Cerebellar cortex (tissue), 1 donor: ENCODE measurements around the gene CSNK1G3.
A peak's percentile ranks its signal among the peaks of the same experiment; 100 is the strongest.
"Not testable (repeated sequence)": the region's sequence is repeated elsewhere in the genome, so short reads cannot be mapped to it uniquely, and the experiment has no call there.

Experiments
- DNase-seq: peaks from one replicate; pipeline ENCODE4 v3.0.0-alpha.2; 2015; ENCODE audit warnings: low spot score

CSNK1G3 gene

DNA sequence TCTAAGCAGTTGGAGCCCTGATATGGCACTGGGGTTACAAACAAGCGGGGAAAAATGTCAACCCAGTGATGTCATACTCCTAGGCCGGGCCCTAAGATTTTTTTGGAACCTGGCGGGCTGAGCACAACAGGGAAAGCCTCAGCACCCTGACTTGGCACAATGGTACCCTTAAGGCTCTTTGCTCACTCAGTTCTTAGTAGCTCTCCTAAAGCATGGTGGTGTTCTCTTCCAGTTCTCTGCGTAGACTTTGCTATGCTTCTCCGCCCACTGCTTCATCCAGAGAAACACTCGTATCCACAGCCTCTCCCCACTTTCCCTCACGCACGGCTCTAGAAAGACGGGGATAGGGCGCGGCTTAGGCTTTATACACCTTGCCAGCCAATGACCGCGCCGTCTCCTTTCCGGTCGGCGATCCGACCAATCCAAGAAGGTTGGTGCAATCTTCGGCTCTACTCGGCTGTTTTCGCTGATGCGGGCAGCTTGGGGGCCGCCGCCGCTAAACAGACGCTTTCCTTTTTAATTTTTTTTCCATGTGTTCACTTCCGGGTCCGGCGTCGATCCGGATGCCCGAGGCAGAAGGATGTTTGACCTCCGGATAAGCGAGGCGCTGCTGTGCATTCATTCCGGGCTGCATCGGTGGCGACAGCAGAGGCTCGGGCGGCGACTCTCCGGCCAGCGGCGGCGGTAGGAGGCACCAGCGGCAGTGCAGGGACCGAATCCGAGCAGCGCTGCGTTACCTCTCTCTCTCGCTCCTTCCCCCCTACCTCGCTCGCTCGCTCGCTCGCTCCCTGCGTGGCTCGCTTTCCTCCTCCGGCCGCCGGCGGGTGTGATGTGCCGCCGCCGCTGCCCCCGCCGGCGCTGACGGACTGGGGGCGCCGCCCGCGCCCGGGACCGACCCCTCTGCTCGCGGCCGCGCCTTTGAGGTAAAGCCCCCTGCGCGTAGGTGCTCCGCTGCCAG is at the start of gene CSNK1G3:
CSNK1G3 (plus strand) TSS at position 530 of the 958 bp plus-strand sequence. CDS start 33,487 bp downstream, outside the sequence.
- DNase-seq, result peak; percentile 98

DNA sequence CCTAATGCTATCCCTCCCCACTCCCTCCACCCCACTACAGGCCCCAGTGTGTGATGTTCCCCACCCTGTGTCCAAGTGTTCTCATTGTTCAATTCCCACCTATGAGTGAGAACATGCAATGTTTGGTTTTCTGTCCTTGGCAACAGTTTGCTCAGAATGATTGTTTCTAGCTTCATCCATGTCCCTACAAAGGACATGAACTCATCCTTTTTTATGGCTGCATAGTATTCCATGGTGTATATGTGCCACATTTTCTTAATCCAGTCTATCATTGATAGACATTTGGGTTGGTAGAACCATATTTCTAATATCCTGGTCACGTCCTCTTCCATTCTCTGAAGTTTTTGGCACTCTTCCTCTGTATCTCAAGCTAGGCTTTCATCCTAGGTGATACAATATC is 45.1 kb upstream of the CSNK1G3 start:
- DNase-seq, result not testable (repeated sequence)

DNA sequence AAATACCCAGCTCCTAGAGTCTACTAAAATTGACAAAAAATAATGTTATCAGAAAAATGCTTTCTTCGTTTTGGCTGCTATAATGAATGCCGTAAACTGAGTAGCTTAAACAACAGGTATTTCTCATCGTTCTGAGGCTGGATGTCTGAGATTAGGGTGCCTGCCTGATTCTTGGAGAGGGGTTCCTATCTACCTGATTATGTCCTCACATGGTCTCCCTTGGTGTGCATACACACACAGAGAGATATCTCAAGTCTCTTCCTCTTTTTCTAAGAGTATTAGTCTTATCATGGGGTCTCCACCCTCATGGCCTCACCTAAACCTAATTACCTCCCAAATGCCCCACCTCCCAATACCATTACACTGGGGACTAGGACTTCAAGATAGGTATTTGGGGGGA is 40.6 kb upstream of the CSNK1G3 start:
- no peak for DNase-seq

DNA sequence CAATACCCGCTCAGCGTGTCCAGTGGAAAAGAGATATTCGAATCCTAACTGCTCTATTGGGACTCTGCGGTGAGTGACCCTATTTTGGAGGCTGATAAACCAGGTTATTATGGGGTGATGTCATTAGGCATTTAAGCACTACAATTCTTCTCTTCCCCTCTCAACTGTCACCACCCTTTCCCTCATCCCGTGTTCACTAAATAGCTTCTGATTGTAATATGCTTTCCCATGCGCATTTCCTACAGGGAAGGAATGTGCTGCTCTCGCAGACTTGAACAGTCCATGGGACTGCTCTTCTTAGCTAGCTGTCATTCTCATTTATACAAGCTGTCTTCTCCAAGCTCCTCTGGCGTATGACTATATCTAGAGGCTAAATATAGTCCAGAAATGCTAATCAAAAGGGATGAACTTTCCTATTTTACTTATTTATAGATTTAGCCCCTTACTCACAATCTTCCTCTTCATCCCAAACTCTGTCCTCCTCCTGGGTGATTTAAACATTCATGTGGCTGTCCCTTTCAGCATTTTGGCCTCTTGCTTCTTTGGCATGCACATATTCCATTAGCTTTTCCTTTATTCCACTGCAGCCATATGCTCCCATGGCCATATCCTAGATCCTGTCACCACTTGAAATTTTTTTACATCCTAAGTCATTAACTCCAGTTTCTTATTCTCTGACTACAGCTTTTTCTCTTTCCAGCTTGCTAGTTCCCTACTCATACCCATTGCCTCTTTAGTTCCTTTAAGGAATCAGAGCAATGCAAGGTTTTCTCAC is 39.6 kb upstream of the CSNK1G3 start:
- DNase-seq, result no peak

DNA sequence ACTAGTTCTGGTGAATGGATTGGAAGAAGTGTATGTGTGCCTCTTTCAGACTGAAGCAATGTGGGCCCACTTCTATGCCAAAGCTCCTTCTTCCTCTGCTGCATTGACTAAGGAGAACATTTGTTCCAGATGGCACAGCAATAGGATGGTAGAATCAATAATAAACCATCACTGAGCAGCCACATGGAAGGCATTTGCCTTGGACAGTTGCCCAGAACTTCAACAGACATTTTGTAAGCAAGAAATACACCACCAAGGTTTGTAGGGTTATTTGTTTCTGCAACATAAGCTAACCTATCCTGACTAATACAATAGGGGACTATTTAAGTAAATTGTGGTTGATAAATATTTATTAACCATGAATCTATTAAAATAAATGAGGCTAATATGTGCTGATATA is 37.7 kb upstream of the CSNK1G3 start:
- peak; percentile 5 for DNase-seq

DNA sequence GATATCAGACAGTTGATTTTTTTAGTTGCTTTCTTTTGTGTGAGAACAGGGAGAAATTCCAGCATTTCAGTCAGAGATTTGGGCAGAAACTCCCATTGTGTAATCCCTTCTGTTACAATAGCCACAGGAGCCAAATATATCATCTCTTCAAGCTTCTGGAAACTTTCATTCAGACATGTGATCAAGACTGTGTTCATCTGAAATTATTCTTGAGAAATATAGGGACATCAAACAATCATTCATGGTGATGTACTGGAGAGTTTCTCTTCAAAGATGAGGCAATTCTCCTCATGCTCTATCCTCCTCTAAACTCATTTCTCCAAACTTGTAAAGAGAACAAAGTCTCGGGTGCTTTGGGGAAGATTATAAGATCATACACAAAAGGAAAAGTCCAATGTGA is 35.2 kb upstream of the CSNK1G3 start:
- no peak for DNase-seq

DNA sequence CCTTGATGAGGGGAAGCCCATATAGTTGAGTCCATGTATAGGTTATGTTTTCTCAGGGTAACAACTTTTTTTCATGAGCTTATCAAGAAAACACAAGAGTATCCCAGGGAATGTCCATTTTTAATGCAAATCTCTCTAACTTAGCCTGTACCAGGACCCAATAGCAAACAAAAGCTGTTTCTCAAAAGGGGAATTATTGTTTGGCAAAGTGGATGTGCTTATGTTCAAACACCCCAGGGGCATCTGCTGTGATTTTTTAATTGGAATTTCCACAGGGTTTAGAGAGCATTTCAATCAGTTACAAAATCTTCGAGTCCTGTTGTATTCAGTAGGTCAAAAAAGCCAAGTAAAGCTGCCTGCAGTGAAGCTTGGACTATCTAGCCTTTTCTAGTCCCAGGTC is 33.4 kb upstream of the CSNK1G3 start:
- DNase-seq, result peak; percentile 4

DNA sequence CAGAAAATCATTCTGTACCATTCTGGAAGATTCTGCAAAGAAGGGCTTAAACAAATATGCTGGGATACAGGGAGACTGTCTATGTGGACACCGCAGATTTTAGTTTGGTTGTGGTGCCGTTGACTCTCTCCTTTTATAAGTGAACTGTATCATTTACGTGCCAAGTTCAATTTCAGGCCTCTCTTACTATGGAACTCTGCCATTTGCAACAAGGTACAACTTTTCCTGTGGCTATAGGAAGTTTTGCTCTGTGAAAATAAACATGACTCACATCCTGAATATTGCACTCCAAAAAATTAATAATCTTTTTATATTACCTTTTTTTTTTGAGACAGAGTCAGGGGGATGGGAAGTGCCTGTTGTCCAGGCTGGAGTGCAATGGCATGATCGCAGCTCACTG is 29.7 kb upstream of the CSNK1G3 start:
- DNase-seq, result no peak

- DNase-seq, result no peak
Measured at GRCh38 chr5:123483446-123484077, 28.4 kb upstream of the CSNK1G3 start.

GRCh38 chr5:123485275-123485674 is 26.7 kb upstream of the CSNK1G3 start:
- no peak for DNase-seq

DNA sequence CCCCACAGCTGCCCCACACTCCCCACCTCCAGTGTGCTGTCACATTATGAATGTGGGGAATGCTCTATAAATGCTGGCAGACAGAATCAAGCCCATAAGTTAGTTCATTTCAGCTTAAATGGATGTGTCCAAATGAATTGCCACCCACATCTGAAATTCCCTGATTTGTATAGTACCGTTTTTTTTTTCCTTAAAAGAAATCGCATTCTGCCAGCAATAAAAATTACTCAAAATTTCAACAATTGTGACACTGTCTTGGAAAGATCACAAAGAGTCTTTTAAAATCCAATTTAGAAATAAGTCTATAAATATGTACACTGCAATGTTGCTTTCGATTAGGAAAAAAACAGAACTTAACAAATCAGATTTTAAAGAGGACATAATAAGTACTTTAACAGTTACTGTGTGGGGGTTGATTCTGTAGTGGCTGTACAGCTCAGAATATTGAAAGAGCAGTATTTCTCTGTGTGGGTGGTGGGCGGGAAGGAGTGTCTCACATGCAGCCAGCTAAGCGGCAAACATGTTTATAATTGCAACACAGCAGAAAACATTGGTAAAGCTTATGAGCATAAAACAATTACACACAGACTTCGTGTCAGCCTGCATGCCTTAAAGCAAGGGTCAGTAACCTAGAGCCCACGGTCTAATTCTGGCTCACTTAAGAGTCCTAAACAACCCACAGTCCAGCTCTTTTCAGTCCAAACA is 24.9 kb upstream of the CSNK1G3 start:
- DNase-seq, result no peak

DNA sequence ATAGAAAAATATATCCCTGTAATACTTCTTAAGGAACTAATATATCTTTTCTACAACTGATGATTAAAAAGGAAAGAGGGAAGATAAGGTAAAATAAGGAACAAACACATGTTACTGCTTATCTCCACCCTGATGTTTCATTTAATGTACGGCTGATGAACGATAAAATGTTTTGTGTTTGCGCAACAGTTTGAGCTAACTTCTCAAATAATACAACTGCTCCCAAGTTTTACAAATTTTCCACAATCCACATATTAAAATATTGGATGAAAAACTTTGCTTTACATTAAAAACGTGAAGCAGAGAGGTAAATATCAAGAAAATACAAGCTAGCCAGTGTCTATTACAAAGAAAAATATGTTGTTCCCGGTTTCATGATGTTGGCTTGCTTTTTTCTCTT is 21.0 kb upstream of the CSNK1G3 start:
- no peak for DNase-seq

- not testable (repeated sequence) for DNase-seq
Measured at GRCh38 chr5:123495211-123495610, 16.8 kb upstream of the CSNK1G3 start.

DNA sequence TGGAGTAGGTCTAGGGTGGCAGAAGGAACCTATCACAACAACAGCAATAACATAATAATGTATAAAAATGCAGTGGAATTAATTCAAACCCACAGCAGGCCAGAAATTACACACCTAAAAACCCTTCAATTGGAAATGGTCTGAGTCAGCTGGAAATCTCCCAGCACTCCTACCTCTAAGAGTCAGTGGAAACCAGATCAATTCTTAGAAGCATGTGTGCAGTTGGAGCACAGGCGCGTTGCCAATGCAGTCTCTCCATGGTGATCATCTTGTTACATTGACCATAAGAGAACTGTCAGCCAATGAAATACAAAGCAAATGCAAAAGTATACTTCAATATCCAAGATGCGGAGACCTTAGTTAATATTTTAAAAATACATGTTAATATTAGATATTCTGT is 15.1 kb upstream of the CSNK1G3 start:
- no peak for DNase-seq

DNA sequence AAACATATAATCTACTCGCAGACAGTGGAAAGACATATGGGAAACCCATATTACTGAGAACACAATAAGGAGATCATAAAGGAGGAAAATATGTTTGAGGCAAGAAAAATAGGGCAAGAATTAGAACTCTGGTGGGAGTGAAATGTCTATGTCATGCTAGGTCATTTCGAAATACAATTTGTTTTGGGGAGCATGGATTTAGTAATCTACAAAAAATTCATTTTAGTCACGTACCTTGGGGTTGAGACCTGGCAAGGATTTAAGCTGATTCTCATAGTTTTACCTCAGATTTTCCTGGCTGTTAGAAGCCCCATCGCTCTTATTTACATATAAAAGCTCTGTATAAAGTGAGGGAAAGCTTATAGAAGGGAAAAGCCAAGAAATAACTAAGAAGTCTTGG is 11.5 kb upstream of the CSNK1G3 start:
- DNase-seq, result no peak

GRCh38 chr5:123502120-123502519 is 9.9 kb upstream of the CSNK1G3 start:
- DNase-seq, result no peak

DNA sequence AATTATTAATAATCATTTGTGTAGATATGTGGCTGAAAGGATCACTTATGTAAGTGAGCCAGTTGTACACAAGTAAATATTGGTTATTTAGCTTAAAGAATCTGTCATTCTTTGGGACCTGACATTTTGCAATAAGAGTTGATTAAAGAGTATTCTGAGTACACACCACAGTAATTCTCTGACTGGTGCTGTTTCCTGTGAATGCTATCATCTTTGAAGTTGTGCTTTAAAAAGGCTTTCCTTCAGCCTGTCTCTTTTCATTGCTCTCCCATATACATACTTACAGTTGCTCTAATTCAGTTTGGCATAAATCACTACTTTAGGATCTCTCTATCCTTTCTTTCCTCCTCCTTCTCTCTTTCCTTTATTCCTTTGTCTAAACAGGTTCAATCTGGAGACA is 8.7 kb upstream of the CSNK1G3 start:
- DNase-seq, result no peak

GRCh38 chr5:123505633-123506032 is 6.3 kb upstream of the CSNK1G3 start:
- no peak for DNase-seq

GRCh38 chr5:123508441-123508840 is 3.5 kb upstream of the CSNK1G3 start:
- no peak for DNase-seq

GRCh38 chr5:123511290-123511647 is 708 bp upstream of the CSNK1G3 start:
- no peak for DNase-seq

GRCh38 chr5:123512611-123513461 is 859 bp downstream of the CSNK1G3 start:
- DNase-seq, result peak; percentile 49
